PC-9 (cell line): ENCODE results near the gene ARHGAP10. TPM values are rescaled to one million over a fixed set of nuclear protein-coding genes. Genes with fewer than 3 reads are reported as not detected.

Experiments
- BruUV-seq: library from RNA; stranded (reverse); fragments of 400-500 nt; replicated peaks from 2 replicates; lab custom pipeline; 2021; lab: Mats Ljungman, UMichigan
- CTCF ChIA-PET: fragments of 300-600 bp; sonication (Branson Sonifier 250); formaldehyde crosslinking; loops from one replicate; lab custom pipeline; 2022; ENCODE audit warnings: antibody characterized with exemption; lab: Charles Lee
- POLR2A ChIA-PET: fragments of 300-600 bp; sonication (Branson Sonifier 250); formaldehyde crosslinking; loops from one replicate; lab custom pipeline; 2022; ENCODE audit warnings: antibody characterized with exemption; ENCODE audit not compliant: unreplicated experiment; lab: Charles Lee
- DNase-seq, 2 experiments: peaks; one replicate each; pipeline versions ENCODE4 v3.0.0 to v3.0.0-alpha.2; 2015 to 2022; ENCODE audit warnings: mixed read lengths in 1 of 2
- H2AFZ ChIP-seq: fragments of 200-600 bp; sonication (generic); 2 replicates; pipeline ENCODE4 v1.8.1; 2017; ENCODE audit warnings: antibody characterized with exemption
- H3F3A ChIP-seq: fragments of 200-600 bp; sonication (generic); 2 replicates; pipeline ENCODE4 v1.8.1; 2017; ENCODE audit warnings: antibody characterized with exemption, mild to moderate bottlenecking, low read depth; ENCODE audit not compliant: insufficient read depth
- H3K27ac ChIP-seq: fragments of 200-600 bp; sonication (generic); 2 replicates; pipeline ENCODE4 v1.6.1; 2016; ENCODE audit warnings: mixed run types
- H3K27me3 ChIP-seq: fragments of 200-600 bp; sonication (generic); 2 replicates; pipeline ENCODE4 v1.6.1; 2016; ENCODE audit warnings: low read depth, mixed run types; ENCODE audit not compliant: insufficient read depth
- H3K36me3 ChIP-seq: fragments of 200-600 bp; sonication (generic); 2 replicates; pipeline ENCODE4 v1.6.1; 2016; ENCODE audit warnings: low read depth, mixed run types
- H3K4me1 ChIP-seq: fragments of 200-600 bp; sonication (generic); replicated peaks from 2 replicates; pipeline ENCODE4 v1.6.1; 2016; ENCODE audit warnings: mixed run types; ENCODE audit not compliant: insufficient read depth
- H3K4me2 ChIP-seq: fragments of 200-600 bp; sonication (generic); 2 replicates; pipeline ENCODE4 v1.6.1; 2017; ENCODE audit warnings: mixed run types
- H3K4me3 ChIP-seq: fragments of 200-600 bp; sonication (generic); 2 replicates; pipeline ENCODE4 v1.6.1; 2016; ENCODE audit warnings: mixed run types
- H3K79me2 ChIP-seq: fragments of 200-600 bp; sonication (generic); 2 replicates; pipeline ENCODE4 v1.6.1; 2017; ENCODE audit warnings: low read depth, mixed run types
- H3K9me2 ChIP-seq: fragments of 200-600 bp; sonication (generic); 2 replicates; pipeline ENCODE4 v1.8.1; 2017; ENCODE audit warnings: mild to moderate bottlenecking; ENCODE audit not compliant: insufficient read depth
- H3K9me3 ChIP-seq: fragments of 200-600 bp; sonication (generic); 2 replicates; pipeline ENCODE4 v1.8.1; 2016; ENCODE audit warnings: low read depth; ENCODE audit not compliant: insufficient read depth
- H4K20me1 ChIP-seq: fragments of 200-600 bp; sonication (generic); 2 replicates; pipeline ENCODE4 v1.8.1; 2017; ENCODE audit not compliant: insufficient read depth
- EZH2 ChIP-seq: fragments of 200-600 bp; sonication (generic); IDR thresholded peaks from 2 replicates; pipeline ENCODE4 v1.8.0; 2017; ENCODE audit warnings: antibody characterized with exemption, low read depth
- intact Hi-C: fragments of 100-400 bp; cut with micrococcal nuclease; formaldehyde crosslinking; loops from one replicate; pipeline ENCODE4 v1.10.0; 2022; ENCODE audit not compliant: unreplicated experiment
- total RNA-seq: library from RNA; stranded (reverse); gene quantifications from 2 replicates; pipeline ENCODE4 v1.2.3, GENCODE V29; 2021
- TF ChIP-seq, protein P1 (sequence below): fragments of 200-600 bp; sonication (generic); conservative IDR thresholded peaks from 2 replicates; pipeline ENCODE4 v1.6.1; 2017; ENCODE audit warnings: mixed run types, antibody characterized with exemption, mild to moderate bottlenecking, moderate library complexity

The ARHGAP10 gene
- total RNA-seq, 1 experiment from 2014 or later = 27.5 TPM

DNA sequence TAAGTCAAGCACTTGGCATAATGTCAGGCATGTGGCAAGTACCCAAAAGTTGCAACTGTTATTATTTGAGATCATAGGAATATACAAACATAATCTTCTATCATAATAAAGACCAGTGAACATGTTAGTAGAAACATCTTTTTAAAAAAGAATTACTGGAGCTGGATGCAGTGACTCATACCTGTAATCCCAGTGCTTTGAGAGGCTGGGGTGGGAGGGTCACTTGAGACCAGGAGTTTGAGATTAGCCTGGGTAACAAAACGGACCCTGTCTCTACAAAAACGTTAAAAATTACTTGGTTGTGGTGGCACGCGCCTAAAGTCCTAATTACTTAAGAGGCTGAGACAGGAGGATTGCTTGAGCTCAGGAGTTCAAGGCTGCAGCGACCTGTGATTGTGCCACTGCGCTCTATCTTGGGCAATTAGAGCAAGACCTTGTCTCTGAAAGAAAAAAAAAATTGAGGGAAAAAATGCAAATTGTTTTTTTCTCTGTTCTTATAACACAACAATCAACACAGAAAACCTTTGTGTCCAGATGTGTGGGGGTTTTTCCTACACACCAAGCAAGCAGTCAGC, 284.3 kb downstream of the ARHGAP10 start:
- Histone ChIP-seq H3K9me2 (no peaks in the 10 kb centered on the region), H3K36me3 (no peaks in the 10 kb centered on the region), H3K4me2 (no peak overlapping the region), H3K79me2 (no peaks in the 10 kb centered on the region), H3K27ac (no peak overlapping the region), H3F3A (no peaks in the 10 kb centered on the region), H3K4me1 (no peaks in the 10 kb centered on the region), H2AFZ (no peak overlapping the region), H4K20me1 (no peaks in the 10 kb centered on the region), H3K9me3 (no peaks in the 10 kb centered on the region), H3K27me3 (no peaks in the 10 kb centered on the region), H3K4me3 (no peak overlapping the region)
- no TSS peak for BruUV-seq
- intact Hi-C loops = no loop called here
- ChIA-PET POLR2A (no interaction called here), CTCF (no interaction called here)
- TF ChIP-seq, protein P1, sequence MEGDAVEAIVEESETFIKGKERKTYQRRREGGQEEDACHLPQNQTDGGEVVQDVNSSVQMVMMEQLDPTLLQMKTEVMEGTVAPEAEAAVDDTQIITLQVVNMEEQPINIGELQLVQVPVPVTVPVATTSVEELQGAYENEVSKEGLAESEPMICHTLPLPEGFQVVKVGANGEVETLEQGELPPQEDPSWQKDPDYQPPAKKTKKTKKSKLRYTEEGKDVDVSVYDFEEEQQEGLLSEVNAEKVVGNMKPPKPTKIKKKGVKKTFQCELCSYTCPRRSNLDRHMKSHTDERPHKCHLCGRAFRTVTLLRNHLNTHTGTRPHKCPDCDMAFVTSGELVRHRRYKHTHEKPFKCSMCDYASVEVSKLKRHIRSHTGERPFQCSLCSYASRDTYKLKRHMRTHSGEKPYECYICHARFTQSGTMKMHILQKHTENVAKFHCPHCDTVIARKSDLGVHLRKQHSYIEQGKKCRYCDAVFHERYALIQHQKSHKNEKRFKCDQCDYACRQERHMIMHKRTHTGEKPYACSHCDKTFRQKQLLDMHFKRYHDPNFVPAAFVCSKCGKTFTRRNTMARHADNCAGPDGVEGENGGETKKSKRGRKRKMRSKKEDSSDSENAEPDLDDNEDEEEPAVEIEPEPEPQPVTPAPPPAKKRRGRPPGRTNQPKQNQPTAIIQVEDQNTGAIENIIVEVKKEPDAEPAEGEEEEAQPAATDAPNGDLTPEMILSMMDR = no peak
- no peak for TF ChIP-seq EZH2
- no peak for DNase-seq

DNA sequence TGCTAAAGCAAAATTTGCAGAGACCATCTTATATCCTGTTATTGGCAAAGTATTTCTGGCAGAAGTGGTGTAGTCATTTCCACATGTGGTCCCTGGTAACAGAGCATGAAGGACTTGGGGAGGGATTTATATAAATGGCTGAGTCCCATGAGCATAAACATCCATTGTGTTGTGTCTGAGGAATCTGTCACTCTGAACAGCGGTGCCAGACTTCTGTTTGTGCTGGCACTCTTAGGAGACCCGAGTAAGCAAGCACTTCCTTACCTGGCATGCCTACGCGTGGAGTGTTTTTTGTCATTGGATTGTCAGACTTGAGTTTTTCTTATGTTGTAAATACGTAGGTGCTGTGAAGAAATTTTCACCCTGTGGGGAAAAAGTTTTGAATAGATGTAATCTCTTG, 285.9 kb downstream of the ARHGAP10 start:
- intact Hi-C loops = no loop called here
- ChIA-PET POLR2A (no interaction called here), CTCF (interaction anchor here (0.7 kb wide), 1 partner anchor 1767 kb away, joined by 6 read pairs; no protein-coding TSS in a partner anchor)
- no TSS peak for BruUV-seq
- no peaks in the 10 kb centered on the region for H3F3A ChIP-seq
- H3K4me2 ChIP-seq = no peak overlapping the region
- H3K27me3 ChIP-seq = no peaks in the 10 kb centered on the region
- H2AFZ ChIP-seq = no peak overlapping the region
- H3K4me1 ChIP-seq = no peaks in the 10 kb centered on the region
- H3K79me2 ChIP-seq = no peaks in the 10 kb centered on the region
- no peak for DNase-seq
- TF ChIP-seq EZH2 = no peak
- no peaks in the 10 kb centered on the region for H4K20me1 ChIP-seq
- H3K9me2 ChIP-seq = no peaks in the 10 kb centered on the region
- H3K4me3 ChIP-seq = no peak overlapping the region
- H3K36me3 ChIP-seq = no peaks in the 10 kb centered on the region
- no peaks in the 10 kb centered on the region for H3K9me3 ChIP-seq
- no peak overlapping the region for H3K27ac ChIP-seq

DNA sequence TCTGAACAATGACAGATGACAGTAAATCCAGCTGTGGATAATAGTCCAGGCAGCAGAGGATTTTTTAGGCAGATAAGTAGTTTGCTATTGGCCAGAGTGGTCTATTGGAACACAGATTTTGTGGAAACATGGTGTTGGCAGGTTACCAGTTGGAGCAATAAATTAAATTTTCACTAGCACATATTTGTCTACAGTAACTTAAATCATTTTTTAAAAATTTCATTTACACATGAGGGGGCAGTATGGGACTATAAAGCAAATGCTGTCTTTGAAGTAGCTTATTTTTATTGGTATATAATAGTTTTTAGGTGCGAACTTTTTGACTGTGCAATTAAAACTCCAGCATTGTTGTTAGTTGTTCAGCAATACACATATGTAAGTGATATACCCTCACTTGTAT, 289.8 kb downstream of the ARHGAP10 start:
- BruUV-seq = no TSS peak
- no peaks in the 10 kb centered on the region; the same call in 1 of the 2 replicates for H3K79me2 ChIP-seq
- POLR2A ChIA-PET = no interaction called here
- H2AFZ ChIP-seq = no peak overlapping the region
- CTCF ChIA-PET = no interaction called here
- no peak overlapping the region for H3K27ac ChIP-seq
- intact Hi-C loops = no loop called here
- TF ChIP-seq, protein P1 = no peak
- TF ChIP-seq EZH2 = no peak
- no peaks in the 10 kb centered on the region for H3K9me2 ChIP-seq
- no peaks in the 10 kb centered on the region for H3K9me3 ChIP-seq
- H3K36me3 ChIP-seq = no peaks in the 10 kb centered on the region; the same call in 1 of the 2 replicates
- H3F3A ChIP-seq = no peaks in the 10 kb centered on the region
- no peaks in the 10 kb centered on the region for H3K27me3 ChIP-seq
- no peak for DNase-seq
- no peak overlapping the region for H3K4me3 ChIP-seq
- no peak overlapping the region for H3K4me2 ChIP-seq
- H4K20me1 ChIP-seq = no peaks in the 10 kb centered on the region
- no peaks in the 10 kb centered on the region for H3K4me1 ChIP-seq

DNA sequence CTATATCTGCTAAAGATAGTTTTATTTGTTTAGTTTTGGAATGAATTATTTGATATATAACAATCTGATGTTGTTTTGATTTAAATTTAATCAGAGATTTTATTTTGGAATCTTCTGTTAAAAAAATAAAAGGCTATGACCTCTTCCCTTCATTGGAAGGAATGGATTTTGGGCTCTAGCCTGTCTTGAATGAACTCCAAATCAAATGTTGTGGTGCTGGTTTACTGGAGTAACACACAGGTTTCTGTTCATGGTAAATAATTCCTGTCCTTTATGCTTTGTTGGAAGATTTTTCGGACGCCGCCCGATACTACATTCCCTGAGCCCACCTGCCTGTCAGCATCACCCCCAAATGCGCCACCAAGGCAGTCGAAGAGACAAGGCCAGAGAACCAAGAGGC, 291.1 kb downstream of the ARHGAP10 start:
- Histone ChIP-seq H3F3A (no peaks in the 10 kb centered on the region), H3K4me1 (no peaks in the 10 kb centered on the region), H3K4me3 (no peak overlapping the region), H3K9me2 (no peaks in the 10 kb centered on the region), H3K36me3 (no peaks in the 10 kb centered on the region; the same call in 1 of the 2 replicates), H3K27me3 (no peaks in the 10 kb centered on the region), H3K79me2 (no peaks in the 10 kb centered on the region; the same call in 1 of the 2 replicates), H2AFZ (no peak overlapping the region), H3K4me2 (no peak overlapping the region), H3K9me3 (no peaks in the 10 kb centered on the region), H3K27ac (no peak overlapping the region), H4K20me1 (no peaks in the 10 kb centered on the region)
- no TSS peak for BruUV-seq
- ChIA-PET CTCF (no interaction called here), POLR2A (no interaction called here)
- no peak for TF ChIP-seq EZH2
- TF ChIP-seq, protein P1 = no peak
- no peak for DNase-seq
- intact Hi-C loops = no loop called here
